ENCODE results near the gene CHD2. TPM values are rescaled to one million over a fixed set of nuclear protein-coding genes. Genes with fewer than 3 reads are reported as not detected.

CHD2 gene
- total and polyA plus RNA-seq, 10 of the 15 experiments (the other 5 are each of a cell fraction or from before 2014, with no cell fraction given) = 38.1 to 94.7 (median 63.3) TPM

DNA sequence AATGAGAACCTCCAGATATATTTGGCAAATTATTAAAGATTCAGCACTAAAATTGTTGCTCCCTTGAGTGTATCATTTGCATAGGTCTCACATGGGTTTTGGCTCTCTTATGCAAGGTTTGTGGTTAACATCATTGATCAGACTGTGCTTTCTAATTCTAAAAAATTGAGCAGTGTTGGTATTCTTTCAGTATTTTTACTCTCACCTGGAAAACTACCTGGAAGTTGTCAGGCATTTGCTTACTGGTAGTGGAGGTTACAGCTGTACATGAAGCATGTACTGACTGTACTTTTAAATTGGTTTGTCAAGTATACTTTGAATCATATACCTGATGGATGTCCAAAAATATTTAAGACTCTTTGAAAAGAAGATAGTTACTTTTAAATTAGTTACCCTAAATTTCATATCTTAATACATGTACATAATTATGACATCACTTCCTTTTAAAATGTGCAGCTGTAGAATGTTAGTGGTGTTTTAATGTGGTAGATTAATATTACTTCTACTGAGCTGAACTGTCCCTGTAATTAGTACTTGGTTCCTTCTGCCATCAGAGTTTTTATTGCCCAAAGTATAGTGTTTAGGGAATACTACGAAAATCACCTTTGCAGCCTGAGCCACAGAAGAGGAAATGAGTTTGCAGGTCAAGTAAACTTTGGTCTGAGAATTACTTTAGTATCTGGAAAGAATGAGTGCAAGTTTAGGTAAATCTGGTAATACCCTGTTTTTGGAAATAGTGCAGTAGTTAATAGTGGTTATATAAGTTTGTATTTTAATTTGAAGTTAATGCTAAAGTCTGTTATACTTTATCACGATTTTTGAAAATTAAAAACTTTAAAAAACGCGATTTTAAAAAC, 2.8 kb downstream of the CHD2 start:
- no peak for FAIRE-seq
- in situ Hi-C loops (cut with MboI) = no loop called here
- TF ChIP-seq, protein P1, sequence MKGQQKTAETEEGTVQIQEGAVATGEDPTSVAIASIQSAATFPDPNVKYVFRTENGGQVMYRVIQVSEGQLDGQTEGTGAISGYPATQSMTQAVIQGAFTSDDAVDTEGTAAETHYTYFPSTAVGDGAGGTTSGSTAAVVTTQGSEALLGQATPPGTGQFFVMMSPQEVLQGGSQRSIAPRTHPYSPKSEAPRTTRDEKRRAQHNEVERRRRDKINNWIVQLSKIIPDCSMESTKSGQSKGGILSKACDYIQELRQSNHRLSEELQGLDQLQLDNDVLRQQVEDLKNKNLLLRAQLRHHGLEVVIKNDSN (IDR thresholded peaks at IDR 0.05; ENCODE audit: borderline replicate concordance, extremely low read length, insufficient read depth, low read depth, low read length) = no peak
- TF ChIP-seq JUND (IDR thresholded peaks at IDR 0.05; ENCODE audit: low read depth, low read length) (no peak), SMC3 (IDR thresholded peaks at IDR 0.05; ENCODE audit: borderline replicate concordance, low read length) (no peak), SPI1 (IDR thresholded peaks at IDR 0.05; ENCODE audit: borderline replicate concordance, insufficient read depth, low read depth, low read length) (peak; percentile 65), HDAC2 (IDR thresholded peaks at IDR 0.05) (no peak), RAD51 (IDR thresholded peaks at IDR 0.05) (no peak; the same call in 1 of the 2 replicates), ZNF217 (IDR thresholded peaks at IDR 0.05) (no peak), ZBED1 (IDR thresholded peaks at IDR 0.05; ENCODE audit: borderline replicate concordance) (no peak), NR2C2 (IDR thresholded peaks at IDR 0.05; ENCODE audit: borderline replicate concordance, control insufficient read depth, insufficient read length, low read depth) (no peak), BACH1 (IDR thresholded peaks at IDR 0.05; ENCODE audit: borderline replicate concordance) (peak; percentile 46; the same call in 1 of the 2 replicates), CHD1 (IDR thresholded peaks at IDR 0.05; ENCODE audit: low read depth, low read length) (no peak)
- TF ChIP-seq, protein P2, sequence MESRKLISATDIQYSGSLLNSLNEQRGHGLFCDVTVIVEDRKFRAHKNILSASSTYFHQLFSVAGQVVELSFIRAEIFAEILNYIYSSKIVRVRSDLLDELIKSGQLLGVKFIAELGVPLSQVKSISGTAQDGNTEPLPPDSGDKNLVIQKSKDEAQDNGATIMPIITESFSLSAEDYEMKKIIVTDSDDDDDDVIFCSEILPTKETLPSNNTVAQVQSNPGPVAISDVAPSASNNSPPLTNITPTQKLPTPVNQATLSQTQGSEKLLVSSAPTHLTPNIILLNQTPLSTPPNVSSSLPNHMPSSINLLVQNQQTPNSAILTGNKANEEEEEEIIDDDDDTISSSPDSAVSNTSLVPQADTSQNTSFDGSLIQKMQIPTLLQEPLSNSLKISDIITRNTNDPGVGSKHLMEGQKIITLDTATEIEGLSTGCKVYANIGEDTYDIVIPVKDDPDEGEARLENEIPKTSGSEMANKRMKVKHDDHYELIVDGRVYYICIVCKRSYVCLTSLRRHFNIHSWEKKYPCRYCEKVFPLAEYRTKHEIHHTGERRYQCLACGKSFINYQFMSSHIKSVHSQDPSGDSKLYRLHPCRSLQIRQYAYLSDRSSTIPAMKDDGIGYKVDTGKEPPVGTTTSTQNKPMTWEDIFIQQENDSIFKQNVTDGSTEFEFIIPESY (IDR thresholded peaks at IDR 0.05) = no peak
- TF ChIP-seq, protein P3, sequence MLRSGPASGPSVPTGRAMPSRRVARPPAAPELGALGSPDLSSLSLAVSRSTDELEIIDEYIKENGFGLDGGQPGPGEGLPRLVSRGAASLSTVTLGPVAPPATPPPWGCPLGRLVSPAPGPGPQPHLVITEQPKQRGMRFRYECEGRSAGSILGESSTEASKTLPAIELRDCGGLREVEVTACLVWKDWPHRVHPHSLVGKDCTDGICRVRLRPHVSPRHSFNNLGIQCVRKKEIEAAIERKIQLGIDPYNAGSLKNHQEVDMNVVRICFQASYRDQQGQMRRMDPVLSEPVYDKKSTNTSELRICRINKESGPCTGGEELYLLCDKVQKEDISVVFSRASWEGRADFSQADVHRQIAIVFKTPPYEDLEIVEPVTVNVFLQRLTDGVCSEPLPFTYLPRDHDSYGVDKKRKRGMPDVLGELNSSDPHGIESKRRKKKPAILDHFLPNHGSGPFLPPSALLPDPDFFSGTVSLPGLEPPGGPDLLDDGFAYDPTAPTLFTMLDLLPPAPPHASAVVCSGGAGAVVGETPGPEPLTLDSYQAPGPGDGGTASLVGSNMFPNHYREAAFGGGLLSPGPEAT (IDR thresholded peaks at IDR 0.05; ENCODE audit: low read depth) = no peak
- TF ChIP-seq, protein P4, sequence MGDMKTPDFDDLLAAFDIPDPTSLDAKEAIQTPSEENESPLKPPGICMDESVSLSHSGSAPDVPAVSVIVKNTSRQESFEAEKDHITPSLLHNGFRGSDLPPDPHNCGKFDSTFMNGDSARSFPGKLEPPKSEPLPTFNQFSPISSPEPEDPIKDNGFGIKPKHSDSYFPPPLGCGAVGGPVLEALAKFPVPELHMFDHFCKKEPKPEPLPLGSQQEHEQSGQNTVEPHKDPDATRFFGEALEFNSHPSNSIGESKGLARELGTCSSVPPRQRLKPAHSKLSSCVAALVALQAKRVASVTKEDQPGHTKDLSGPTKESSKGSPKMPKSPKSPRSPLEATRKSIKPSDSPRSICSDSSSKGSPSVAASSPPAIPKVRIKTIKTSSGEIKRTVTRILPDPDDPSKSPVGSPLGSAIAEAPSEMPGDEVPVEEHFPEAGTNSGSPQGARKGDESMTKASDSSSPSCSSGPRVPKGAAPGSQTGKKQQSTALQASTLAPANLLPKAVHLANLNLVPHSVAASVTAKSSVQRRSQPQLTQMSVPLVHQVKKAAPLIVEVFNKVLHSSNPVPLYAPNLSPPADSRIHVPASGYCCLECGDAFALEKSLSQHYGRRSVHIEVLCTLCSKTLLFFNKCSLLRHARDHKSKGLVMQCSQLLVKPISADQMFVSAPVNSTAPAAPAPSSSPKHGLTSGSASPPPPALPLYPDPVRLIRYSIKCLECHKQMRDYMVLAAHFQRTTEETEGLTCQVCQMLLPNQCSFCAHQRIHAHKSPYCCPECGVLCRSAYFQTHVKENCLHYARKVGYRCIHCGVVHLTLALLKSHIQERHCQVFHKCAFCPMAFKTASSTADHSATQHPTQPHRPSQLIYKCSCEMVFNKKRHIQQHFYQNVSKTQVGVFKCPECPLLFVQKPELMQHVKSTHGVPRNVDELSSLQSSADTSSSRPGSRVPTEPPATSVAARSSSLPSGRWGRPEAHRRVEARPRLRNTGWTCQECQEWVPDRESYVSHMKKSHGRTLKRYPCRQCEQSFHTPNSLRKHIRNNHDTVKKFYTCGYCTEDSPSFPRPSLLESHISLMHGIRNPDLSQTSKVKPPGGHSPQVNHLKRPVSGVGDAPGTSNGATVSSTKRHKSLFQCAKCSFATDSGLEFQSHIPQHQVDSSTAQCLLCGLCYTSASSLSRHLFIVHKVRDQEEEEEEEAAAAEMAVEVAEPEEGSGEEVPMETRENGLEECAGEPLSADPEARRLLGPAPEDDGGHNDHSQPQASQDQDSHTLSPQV (IDR thresholded peaks at IDR 0.05) = no peak

More for the DNA sequence above, 2.8 kb downstream of the CHD2 start:
- peak overlapping the region; percentile 81 for H3K4me2 ChIP-seq (ENCODE audit: control insufficient read depth, insufficient read depth)
- H3K27me3 ChIP-seq (replicated peaks in 1 of 2; ENCODE audit: control insufficient read depth in 2 of 2, insufficient read depth in 2 of 2, low read length in 1 of 2) = no peaks in the 10 kb centered on the region
- ChIA-PET RAD21 (ENCODE audit: unreplicated experiment) (interaction anchor here (1.2 to 6.9 kb wide), 6 partner anchors 12 to 93 kb away, joined by 3 to 100 read pairs (median 29); no protein-coding TSS in a partner anchor), CTCF (interaction anchor here (0.8 to 2.6 kb wide), 10 partner anchors 9 to 100 kb away, joined by 3 to 16 read pairs (median 4); no protein-coding TSS in a partner anchor), POLR2A (interaction anchor here (0.6 to 11.0 kb wide), 8 partner anchors 8 to 97 kb away, joined by 4 to 207 read pairs (median 48); no protein-coding TSS in a partner anchor), SMC1A (ENCODE audit: uncharacterized antibody, unreplicated experiment) (interaction anchor here (0.7 to 11.2 kb wide), 12 partner anchors 11 to 105 kb away, joined by 3 to 252 read pairs (median 6); no protein-coding TSS in a partner anchor)
- intact Hi-C loops (cut with micrococcal nuclease; ENCODE audit: unreplicated experiment) = no loop called here
- ATAC-seq (peak; percentile 0), DNase-seq (ENCODE audit: low read depth, low spot score) (no peak)
- H3K4me3 ChIP-seq = peak overlapping the region; percentile 95
- no peak overlapping the region for H2AFZ ChIP-seq (ENCODE audit: control insufficient read depth, low read depth, low read length)
- no TSS peak for BruUV-seq (replicated peaks)
- peaks cover 0 to 6% of the 10 kb centered on the region in 2 experiments; a peak in 1 of 4 replicates for H3K36me3 ChIP-seq (ENCODE audit: control insufficient read depth in 2 of 2, insufficient read depth in 2 of 2, low read length in 1 of 2)
- 2% methylated on average over 4 of the region's 4 CpGs for WGBS (ENCODE audit: insufficient coverage, insufficient replicate concordance, low lambda C conversion rate, missing lambda C conversion rate)
- H3K4me1 ChIP-seq (ENCODE audit: control insufficient read depth, insufficient read depth, low read length) = peaks cover 8% of the 10 kb centered on the region
- H4K20me1 ChIP-seq (ENCODE audit: control insufficient read depth, insufficient read depth) = no peaks in the 10 kb centered on the region
- no peaks in the 10 kb centered on the region; the same call in 1 of the 3 replicates for H3K9me3 ChIP-seq (replicated peaks; ENCODE audit: control insufficient read depth, insufficient read depth, low read length)
- peak overlapping the region; percentile 98 for H3K27ac ChIP-seq (ENCODE audit: control insufficient read depth, insufficient read depth)
- H3K9ac ChIP-seq (ENCODE audit: control insufficient read depth, insufficient read depth, low read length) = peak overlapping the region; percentile 97
- peaks cover 93% of the 10 kb centered on the region for H3K79me2 ChIP-seq (ENCODE audit: control insufficient read depth, insufficient read depth, low read length)

Data from GM12878 (cell line).